HG02588 (cell line): Measurements from ENCODE around the gene ENTHD1.

Source experiments
- ATAC-seq: cut with Tn5 transposase; IDR thresholded peaks from one replicate; pipeline ENCODE4 v1.9.1; 2021; ENCODE audit warnings: mild to moderate bottlenecking, moderate library complexity; ENCODE audit not compliant: unreplicated experiment

The ENTHD1 gene

GRCh38 chr22:39697790-39698430 is 195.7 kb downstream of the ENTHD1 start:
- no peak for ATAC-seq

- ATAC-seq: no peak
Measured at GRCh38 chr22:39693943-39694500, 199.5 kb downstream of the ENTHD1 start.
